IMR-90 (cell line): ENCODE results near the gene SRBD1. TPM values are rescaled to one million over a fixed set of nuclear protein-coding genes. Genes with fewer than 3 reads are reported as not detected.

Experiments
- ATAC-seq: fragments of 200-7000 bp; cut with Tn5 transposase; 2 replicates; pipeline ENCODE4 v1.9.1; 2020; ENCODE audit warnings: low read depth, mild to moderate bottlenecking, moderate library complexity
- BruUV-seq: library from RNA; stranded (reverse); fragments of 400-500 nt; replicated peaks from 2 replicates; lab custom pipeline; 2021; lab: Mats Ljungman, UMichigan
- CTCF ChIA-PET: fragments of 300-600 bp; formaldehyde crosslinking; extraction: SDS; loops from one replicate; lab custom pipeline; 2021; ENCODE audit warnings: antibody characterized with exemption; lab: Yijun Ruan, JAX
- POLR2A ChIA-PET: fragments of 300-600 bp; sonication (Branson Sonifier 250); formaldehyde crosslinking; loops from one replicate; lab custom pipeline; 2022; ENCODE audit warnings: antibody characterized with exemption; ENCODE audit not compliant: unreplicated experiment; lab: Charles Lee
- DNase-seq: peaks from one replicate; pipeline ENCODE4 v3.0.0; 2013
- H2AFZ ChIP-seq: replicated peaks from 2 replicates; pipeline ENCODE3; 2013; ENCODE audit warnings: low read length, mild to moderate bottlenecking; ENCODE audit not compliant: poor library complexity
- H2AK5ac ChIP-seq: 2 replicates; pipeline ENCODE4 v1.6.1; 2013; ENCODE audit warnings: low read depth, low read length, inconsistent platforms
- H2AK9ac ChIP-seq: replicated peaks from 2 replicates; pipeline ENCODE3; 2013; ENCODE audit warnings: mild to moderate bottlenecking, low read depth, low read length, moderate library complexity; ENCODE audit not compliant: poor library complexity
- H2BK120ac ChIP-seq: 2 replicates; pipeline ENCODE4 v1.6.1; 2013; ENCODE audit warnings: low read depth, low read length, inconsistent platforms
- H2BK15ac ChIP-seq: 3 replicates; pipeline ENCODE4 v1.6.1; 2013; ENCODE audit warnings: low read depth, low read length, inconsistent platforms
- H2BK20ac ChIP-seq: 2 replicates; pipeline ENCODE4 v1.6.1; 2013; ENCODE audit warnings: low read depth, mild to moderate bottlenecking, inconsistent platforms, low read length, moderate library complexity
- H2BK5ac ChIP-seq: 2 replicates; pipeline ENCODE4 v1.6.1; 2013; ENCODE audit warnings: mild to moderate bottlenecking, low read depth, low read length, inconsistent platforms; ENCODE audit not compliant: poor library complexity, severe bottlenecking
- H3K14ac ChIP-seq: replicated peaks from 2 replicates; pipeline ENCODE4 v1.6.1; 2013; ENCODE audit warnings: low read depth, low read length, inconsistent platforms
- H3K18ac ChIP-seq: 2 replicates; pipeline ENCODE4 v1.6.1; 2013; ENCODE audit warnings: low read depth, low read length, control low read depth
- H3K23ac ChIP-seq: 2 replicates; pipeline ENCODE4 v1.6.1; 2013; ENCODE audit warnings: low read depth, low read length, inconsistent platforms
- H3K27ac ChIP-seq: 2 replicates; pipeline ENCODE4 v1.5.1; 2013; ENCODE audit warnings: mild to moderate bottlenecking, control low read depth, low read length; ENCODE audit not compliant: insufficient read depth
- H3K27me3 ChIP-seq: 2 replicates; pipeline ENCODE4 v1.6.1; 2013; ENCODE audit warnings: low read length; ENCODE audit not compliant: control insufficient read depth, insufficient read depth
- H3K36me3 ChIP-seq: 2 replicates; pipeline ENCODE4 v1.6.1; 2013; ENCODE audit warnings: low read length, mixed read lengths; ENCODE audit not compliant: control insufficient read depth, insufficient read depth
- H3K4ac ChIP-seq: 2 replicates; pipeline ENCODE4 v1.6.1; 2013; ENCODE audit warnings: low read depth, low read length, inconsistent platforms
- H3K4me1 ChIP-seq: 2 replicates; pipeline ENCODE4 v1.6.1; 2013; ENCODE audit warnings: low read length, mixed read lengths; ENCODE audit not compliant: control insufficient read depth, insufficient read depth
- H3K4me2 ChIP-seq: 2 replicates; pipeline ENCODE4 v1.6.1; 2013; ENCODE audit warnings: low read depth, mild to moderate bottlenecking, control low read depth, low read length, moderate library complexity
- H3K4me3 ChIP-seq: 2 replicates; pipeline ENCODE4 v1.5.1; 2013; ENCODE audit warnings: low read depth, mild to moderate bottlenecking, control low read depth, low read length, moderate library complexity; ENCODE audit not compliant: insufficient read depth
- H3K56ac ChIP-seq: 2 replicates; pipeline ENCODE4 v1.6.1; 2013; ENCODE audit warnings: low read length, inconsistent platforms; ENCODE audit not compliant: insufficient read depth; ENCODE audit errors: extremely low read depth
- H3K79me1 ChIP-seq, 2 experiments: 2 replicates each; pipeline ENCODE4 v1.6.1; 2013; ENCODE audit warnings: low read length in 2 of 2, inconsistent platforms in 1 of 2, low read depth in 1 of 2
- H3K9ac ChIP-seq: 2 replicates; pipeline ENCODE4 v1.6.1; 2013; ENCODE audit warnings: low read depth, low read length, control low read depth
- H3K9me1 ChIP-seq: 2 replicates; pipeline ENCODE4 v1.6.1; 2013; ENCODE audit warnings: low read length, inconsistent platforms; ENCODE audit not compliant: insufficient read depth
- H3K9me3 ChIP-seq: 2 replicates; pipeline ENCODE4 v1.6.1; 2013; ENCODE audit warnings: low read length; ENCODE audit not compliant: control insufficient read depth, insufficient read depth
- H4K20me1 ChIP-seq: 2 replicates; pipeline ENCODE4 v1.6.1; 2013; ENCODE audit warnings: low read length, inconsistent platforms; ENCODE audit not compliant: insufficient read depth
- H4K5ac ChIP-seq: 2 replicates; pipeline ENCODE4 v1.6.1; 2013; ENCODE audit warnings: mild to moderate bottlenecking, low read depth, low read length, control low read depth
- H4K8ac ChIP-seq, 2 experiments: 2 replicates each; pipeline ENCODE4 v1.6.1; 2013; ENCODE audit warnings: low read depth in 2 of 2, low read length in 2 of 2, control low read depth in 1 of 2, inconsistent platforms in 1 of 2
- H4K91ac ChIP-seq: 2 replicates; pipeline ENCODE4 v1.6.1; 2013; ENCODE audit warnings: low read depth, low read length, inconsistent platforms; ENCODE audit not compliant: insufficient read depth
- BHLHE40 ChIP-seq: fragments of 150-350 bp; IDR thresholded peaks from 2 replicates; pipeline ENCODE4 v1.6.1; 2016; ENCODE audit warnings: mild to moderate bottlenecking, low read depth, low read length
- CEBPB ChIP-seq: IDR thresholded peaks from 2 replicates; pipeline ENCODE4 v1.6.1; 2012; ENCODE audit warnings: low read depth, low read length, improper control_type of control experiment
- CHD1 ChIP-seq: IDR thresholded peaks from 2 replicates; pipeline ENCODE4 v1.6.1; 2012; ENCODE audit warnings: low read depth, low read length, improper control_type of control experiment
- CTCF ChIP-seq: conservative IDR thresholded peaks from 2 replicates; pipeline ENCODE4 v1.5.1; 2012; ENCODE audit warnings: mild to moderate bottlenecking, low read depth, low read length, improper control_type of control experiment
- ELK1 ChIP-seq: fragments of 150-350 bp; IDR thresholded peaks from 2 replicates; pipeline ENCODE4 v1.6.1; 2016; ENCODE audit warnings: low read depth, mild to moderate bottlenecking, low read length, moderate library complexity, borderline replicate concordance
- FOS ChIP-seq: fragments of 150-350 bp; IDR thresholded peaks from 2 replicates; pipeline ENCODE4 v1.6.1; 2016; ENCODE audit warnings: low read depth, low read length
- MAFK ChIP-seq: IDR thresholded peaks from 2 replicates; pipeline ENCODE4 v1.6.1; 2012; ENCODE audit warnings: low read depth, low read length, improper control_type of control experiment
- MAZ ChIP-seq: IDR thresholded peaks from 2 replicates; pipeline ENCODE4 v1.6.1; 2012; ENCODE audit warnings: low read depth, mild to moderate bottlenecking, low read length, improper control_type of control experiment, moderate library complexity, borderline replicate concordance
- MXI1 ChIP-seq: IDR thresholded peaks from 2 replicates; pipeline ENCODE4 v1.6.1; 2012; ENCODE audit warnings: low read depth, mild to moderate bottlenecking, low read length, moderate library complexity, borderline replicate concordance
- NFE2L2 ChIP-seq: fragments of 150-350 bp; IDR thresholded peaks from 2 replicates; pipeline ENCODE4 v1.6.1; 2016; ENCODE audit warnings: low read depth, mild to moderate bottlenecking, low read length
- POLR2A ChIP-seq: IDR thresholded peaks from 2 replicates; pipeline ENCODE4 v1.6.1; 2012; ENCODE audit warnings: mild to moderate bottlenecking, low read depth, low read length
- RAD21 ChIP-seq: IDR thresholded peaks from 2 replicates; pipeline ENCODE4 v1.6.1; 2012; ENCODE audit warnings: low read length, improper control_type of control experiment
- RCOR1 ChIP-seq: IDR thresholded peaks from 2 replicates; pipeline ENCODE4 v1.6.1; 2012; ENCODE audit warnings: mild to moderate bottlenecking, low read length, improper control_type of control experiment; ENCODE audit not compliant: insufficient replicate concordance
- RFX5 ChIP-seq: IDR thresholded peaks from 2 replicates; pipeline ENCODE4 v1.8.0; 2012; ENCODE audit warnings: low read depth, mild to moderate bottlenecking, low read length, moderate library complexity
- SMC3 ChIP-seq: fragments of 150-350 bp; IDR thresholded peaks from 2 replicates; pipeline ENCODE4 v1.6.1; 2016; ENCODE audit warnings: low read depth, mild to moderate bottlenecking, antibody characterized with exemption, low read length, moderate library complexity
- USF2 ChIP-seq: fragments of 150-350 bp; IDR thresholded peaks from 2 replicates; pipeline ENCODE4 v1.6.1; 2017; ENCODE audit warnings: mild to moderate bottlenecking, antibody characterized with exemption, low read length, low read depth
- dilution Hi-C: fragments of 300-500 bp; cut with HindIII; formaldehyde crosslinking; loops from one replicate; pipeline ENCODE4 v1.14.3; 2018; ENCODE audit warnings: low sequenced_read_pairs; ENCODE audit not compliant: unreplicated experiment
- in situ Hi-C: fragments of 300-500 bp; cut with MboI; formaldehyde crosslinking; loops from 3 replicates; pipeline ENCODE4 v1.14.3; 2019; ENCODE audit warnings: low sequenced_read_pairs, inconsistent platforms, mixed read lengths
- intact Hi-C: fragments of 100-400 bp; cut with micrococcal nuclease; formaldehyde crosslinking; loops from 2 replicates; pipeline ENCODE4 v1.10.0; 2022
- polyA plus RNA-seq, 3 experiments: library from polyadenylated mRNA; depleted of rRNA; stranded (reverse); fragments of >200 nt; gene quantifications; 2 replicates each; pipeline ENCODE4 v1.2.3, GENCODE V29; 2012; ENCODE audit warnings: low replicate concordance in 1 of 3
- total RNA-seq: library from RNA; depleted of rRNA; stranded (reverse); fragments of >200 nt; gene quantifications from 2 replicates; pipeline ENCODE4 v1.2.3, GENCODE V29; 2012

The SRBD1 gene
- total and polyA plus RNA-seq, 2 of the 4 experiments (the other 2 are of a cell fraction) = 3.5 to 14.7 TPM

- ATAC-seq (no peak), DNase-seq (no peak)
- Histone ChIP-seq H3K79me1 (no peaks in the 10 kb centered on the region), H3K9me1 (no peaks in the 10 kb centered on the region), H3K18ac (no peak overlapping the region), H4K20me1 (no peaks in the 10 kb centered on the region), H4K91ac (no peak overlapping the region), H2BK20ac (no peak overlapping the region), H3K4me3 (no peak overlapping the region), H2AK5ac (no peak overlapping the region), H2AFZ (no peak overlapping the region), H2BK120ac (no peak overlapping the region), H3K4me2 (no peak overlapping the region), H3K9me3 (no peaks in the 10 kb centered on the region), H3K14ac (no peak overlapping the region), H3K56ac (no peak overlapping the region), H2BK5ac (no peak overlapping the region), H3K4me1 (peaks cover 3% of the 10 kb centered on the region; the same call in 1 of the 2 replicates), H4K5ac (no peak overlapping the region), H2AK9ac (no peak overlapping the region), H4K8ac (no peak overlapping the region), H2BK15ac (no peak overlapping the region), H3K9ac (no peak overlapping the region), H3K4ac (no peak overlapping the region), H3K27ac (no peak overlapping the region), H3K27me3 (no peaks in the 10 kb centered on the region), H3K23ac (no peak overlapping the region), H3K36me3 (no peaks in the 10 kb centered on the region)
- ChIA-PET POLR2A (no interaction called here), CTCF (interaction anchor here (0.9 kb wide), 1 partner anchor 9 kb away, joined by 3 read pairs; no protein-coding TSS in a partner anchor)
- dilution Hi-C loops (no loop called here), intact Hi-C loops (no loop called here), in situ Hi-C loops (no loop called here)
- no TSS peak for BruUV-seq
- TF ChIP-seq RAD21 = no peak
- no peak for TF ChIP-seq CHD1
- no peak for TF ChIP-seq CEBPB
- no peak for TF ChIP-seq MAFK
- no peak for TF ChIP-seq RCOR1
- no peak for TF ChIP-seq MXI1
- no peak for TF ChIP-seq NFE2L2
- no peak for TF ChIP-seq POLR2A
- no peak for TF ChIP-seq SMC3
- no peak for TF ChIP-seq ELK1
- no peak for TF ChIP-seq FOS
- no peak for TF ChIP-seq RFX5
- TF ChIP-seq BHLHE40 = no peak
- no peak for TF ChIP-seq USF2
- no peak for TF ChIP-seq MAZ
- TF ChIP-seq CTCF = no peak
Measured at GRCh38 chr2:45394216-45394615, 216.9 kb downstream of the SRBD1 start.
